ENCODE results near the gene PRR5.

Gene PRR5

GRCh38 chr22:44752285-44753188 lies 50.5 kb downstream of the PRR5 start, which contains the start of gene ARHGAP8:
Gene ARHGAP8, plus strand, starts transcription at chr22:44752575. Its CDS starts 33,953 bp downstream, at chr22:44786528.
- H2AFZ ChIP-seq (ENCODE audit: low read depth, low read length): no peak within 1 kb of the TSS
- no peak for TF ChIP-seq CTCF (IDR thresholded peaks at IDR 0.05; ENCODE audit: low read depth, low read length)
- no peak for TF ChIP-seq EZH2phosphoT487 (IDR thresholded peaks at IDR 0.05; ENCODE audit: low read depth)
- H3K4me1 ChIP-seq (ENCODE audit: low read length): no peaks in the 10 kb centered on the region
- H3K4me2 ChIP-seq (ENCODE audit: low read length): no peak within 1 kb of the TSS
- peaks cover 9% of the 10 kb centered on the region for H3K27me3 ChIP-seq (ENCODE audit: low read depth, low read length)
- no peak within 1 kb of the TSS for H3K9ac ChIP-seq (ENCODE audit: low read length)
- H3K9me3 ChIP-seq (ENCODE audit: insufficient read depth, low read length): no peaks in the 10 kb centered on the region
- H3K36me3 ChIP-seq (replicated peaks; ENCODE audit: low read depth, low read length): no peaks in the 10 kb centered on the region
- no peak within 1 kb of the TSS for H3K4me3 ChIP-seq (ENCODE audit: low read length)
- no peaks in the 10 kb centered on the region for H4K20me1 ChIP-seq (ENCODE audit: insufficient read depth, low read length)
- no peaks in the 10 kb centered on the region for H3K79me2 ChIP-seq (ENCODE audit: low read length)
- no peak within 1 kb of the TSS for H3K27ac ChIP-seq (ENCODE audit: low read length)

GRCh38 chr22:44753189-44754042 lies 51.4 kb downstream of the PRR5 start:
- H3K27me3 ChIP-seq (ENCODE audit: low read depth, low read length): peaks cover 9% of the 10 kb centered on the region
- H3K4me1 ChIP-seq (ENCODE audit: low read length): no peaks in the 10 kb centered on the region
- no peak overlapping the region for H3K4me3 ChIP-seq (ENCODE audit: low read length)
- TF ChIP-seq EZH2phosphoT487 (IDR thresholded peaks at IDR 0.05; ENCODE audit: low read depth) (no peak), CTCF (IDR thresholded peaks at IDR 0.05; ENCODE audit: low read depth, low read length) (no peak)
- no peak overlapping the region for H3K27ac ChIP-seq (ENCODE audit: low read length)
- no peaks in the 10 kb centered on the region for H3K9me3 ChIP-seq (ENCODE audit: insufficient read depth, low read length)
- no peaks in the 10 kb centered on the region for H3K36me3 ChIP-seq (replicated peaks; ENCODE audit: low read depth, low read length)
- no peaks in the 10 kb centered on the region for H3K79me2 ChIP-seq (ENCODE audit: low read length)
- H2AFZ ChIP-seq (ENCODE audit: low read depth, low read length): no peak overlapping the region
- no peak overlapping the region for H3K4me2 ChIP-seq (ENCODE audit: low read length)
- no peaks in the 10 kb centered on the region for H4K20me1 ChIP-seq (ENCODE audit: insufficient read depth, low read length)
- H3K9ac ChIP-seq (ENCODE audit: low read length): no peak overlapping the region

- Histone ChIP-seq H3K79me2 (ENCODE audit: low read length) (no peaks in the 10 kb centered on the region), H3K4me3 (ENCODE audit: low read length) (no peak overlapping the region), H2AFZ (ENCODE audit: low read depth, low read length) (no peak overlapping the region), H3K36me3 (replicated peaks; ENCODE audit: low read depth, low read length) (no peaks in the 10 kb centered on the region), H3K4me1 (ENCODE audit: low read length) (no peaks in the 10 kb centered on the region), H3K4me2 (ENCODE audit: low read length) (no peak overlapping the region), H4K20me1 (ENCODE audit: insufficient read depth, low read length) (no peaks in the 10 kb centered on the region), H3K9ac (ENCODE audit: low read length) (no peak overlapping the region), H3K9me3 (ENCODE audit: insufficient read depth, low read length) (no peaks in the 10 kb centered on the region), H3K27me3 (ENCODE audit: low read depth, low read length) (peaks cover 12% of the 10 kb centered on the region), H3K27ac (ENCODE audit: low read length) (no peak overlapping the region)
- no peak for TF ChIP-seq EZH2phosphoT487 (IDR thresholded peaks at IDR 0.05; ENCODE audit: low read depth)
- TF ChIP-seq CTCF (IDR thresholded peaks at IDR 0.05; ENCODE audit: low read depth, low read length): no peak
These were observed 53.0 kb downstream of the PRR5 start for GRCh38 chr22:44754998-44755397.

GRCh38 chr22:44755417-44755816 lies 53.4 kb downstream of the PRR5 start:
- H3K4me2 ChIP-seq (ENCODE audit: low read length): no peak overlapping the region
- no peaks in the 10 kb centered on the region for H3K36me3 ChIP-seq (replicated peaks; ENCODE audit: low read depth, low read length)
- H3K27ac ChIP-seq (ENCODE audit: low read length): no peak overlapping the region
- peaks cover 12% of the 10 kb centered on the region for H3K27me3 ChIP-seq (ENCODE audit: low read depth, low read length)
- H4K20me1 ChIP-seq (ENCODE audit: insufficient read depth, low read length): no peaks in the 10 kb centered on the region
- no peak overlapping the region for H3K9ac ChIP-seq (ENCODE audit: low read length)
- no peaks in the 10 kb centered on the region for H3K9me3 ChIP-seq (ENCODE audit: insufficient read depth, low read length)
- H3K4me1 ChIP-seq (ENCODE audit: low read length): no peaks in the 10 kb centered on the region
- TF ChIP-seq EZH2phosphoT487 (IDR thresholded peaks at IDR 0.05; ENCODE audit: low read depth): no peak
- TF ChIP-seq CTCF (IDR thresholded peaks at IDR 0.05; ENCODE audit: low read depth, low read length): no peak
- H3K4me3 ChIP-seq (ENCODE audit: low read length): no peak overlapping the region
- no peaks in the 10 kb centered on the region for H3K79me2 ChIP-seq (ENCODE audit: low read length)
- H2AFZ ChIP-seq (ENCODE audit: low read depth, low read length): no peak overlapping the region

Measured in OCI-LY3 (cell line).